GM19438 (cell line): ENCODE results near the gene SLIT3.

Experiments used
- ATAC-seq: cut with Tn5 transposase; IDR thresholded peaks from one replicate; pipeline ENCODE4 v1.9.1; 2021; ENCODE audit warnings: low read depth; ENCODE audit not compliant: unreplicated experiment

SLIT3 gene

GRCh38 chr5:168882283-168882682 is 418.7 kb downstream of the SLIT3 start:
- ATAC-seq = no peak

GRCh38 chr5:168881427-168882149 is 419.4 kb downstream of the SLIT3 start:
- ATAC-seq = no peak

GRCh38 chr5:168879929-168880328 is 421.0 kb downstream of the SLIT3 start:
- ATAC-seq = peak; percentile 97

- no peak for ATAC-seq
These were observed 421.6 kb downstream of the SLIT3 start for GRCh38 chr5:168879331-168879730.

- ATAC-seq = no peak
These were observed 422.7 kb downstream of the SLIT3 start for GRCh38 chr5:168878135-168878745.

GRCh38 chr5:168877132-168877892 is 423.6 kb downstream of the SLIT3 start:
- ATAC-seq = no peak

- ATAC-seq = no peak
These were observed 424.5 kb downstream of the SLIT3 start for GRCh38 chr5:168876419-168876818.

- no peak for ATAC-seq
These were observed 425.1 kb downstream of the SLIT3 start for GRCh38 chr5:168875832-168876231.

- no peak for ATAC-seq
These were observed 426.1 kb downstream of the SLIT3 start for GRCh38 chr5:168874713-168875380.

- no peak for ATAC-seq
These were observed 428.7 kb downstream of the SLIT3 start for GRCh38 chr5:168872246-168872645.

- no peak for ATAC-seq
These were observed 430.0 kb downstream of the SLIT3 start for GRCh38 chr5:168870910-168871309.

GRCh38 chr5:168869615-168870227 is 431.2 kb downstream of the SLIT3 start:
- no peak for ATAC-seq

- no peak for ATAC-seq
These were observed 433.7 kb downstream of the SLIT3 start for GRCh38 chr5:168867241-168867640.

- ATAC-seq = no peak
These were observed 435.0 kb downstream of the SLIT3 start for GRCh38 chr5:168865968-168866367.

GRCh38 chr5:168863021-168863420 is 437.9 kb downstream of the SLIT3 start:
- no peak for ATAC-seq

GRCh38 chr5:168860503-168860902 is 440.4 kb downstream of the SLIT3 start:
- no peak for ATAC-seq

- ATAC-seq = no peak
These were observed 440.9 kb downstream of the SLIT3 start for GRCh38 chr5:168860081-168860480.

GRCh38 chr5:168859471-168859870 is 441.5 kb downstream of the SLIT3 start:
- ATAC-seq = no peak

GRCh38 chr5:168858994-168859393 is 441.9 kb downstream of the SLIT3 start:
- ATAC-seq = no peak

- no peak for ATAC-seq
These were observed 442.6 kb downstream of the SLIT3 start for GRCh38 chr5:168858371-168858770.

- ATAC-seq = no peak
These were observed 447.0 kb downstream of the SLIT3 start for GRCh38 chr5:168853972-168854371.
